HepG2 (cell line): ENCODE results near the gene PLCXD1. TPM values are rescaled to one million over a fixed set of nuclear protein-coding genes. Genes with fewer than 3 reads are reported as not detected.

Experiments
- ARHGAP35 ChIP-seq: sonication (generic); formaldehyde crosslinking; IDR thresholded peaks from 2 replicates; pipeline ENCODE4 v1.9.0; 2022; ENCODE audit warnings: mild to moderate bottlenecking, inconsistent platforms, moderate library complexity, missing genetic modification reagents, borderline replicate concordance
- ASH2L ChIP-seq: fragments of 300-600, 200-600 bp; sonication (generic); IDR thresholded peaks from 2 replicates; pipeline ENCODE4 v1.7.0; 2017; ENCODE audit warnings: low read depth, mild to moderate bottlenecking, moderate library complexity, mixed read lengths, low read length; ENCODE audit not compliant: insufficient read length
- BRD4 ChIP-seq: sonication (generic); formaldehyde crosslinking; IDR thresholded peaks from 2 replicates; pipeline ENCODE4 v1.4.0; 2020; ENCODE audit warnings: missing genetic modification reagents
- CHD4 ChIP-seq: fragments of 200-600 bp; sonication (generic); IDR thresholded peaks from 2 replicates; pipeline ENCODE4 v1.7.0; 2017; ENCODE audit warnings: mild to moderate bottlenecking, low read length, borderline replicate concordance
- FOSL1 ChIP-seq: sonication (generic); formaldehyde crosslinking; IDR thresholded peaks from 2 replicates; pipeline ENCODE4 v1.9.0; 2021; ENCODE audit warnings: missing genetic modification reagents, borderline replicate concordance
- GATA4 ChIP-seq: sonication (generic); IDR thresholded peaks from 2 replicates; pipeline ENCODE4 v1.6.1; 2016; ENCODE audit warnings: antibody characterized with exemption, low read depth, borderline replicate concordance
- HNF4A ChIP-seq: sonication (generic); formaldehyde crosslinking; IDR thresholded peaks from 2 replicates; pipeline ENCODE4 v1.4.0; 2020; ENCODE audit warnings: missing genetic modification reagents
- PRDM4 ChIP-seq: sonication (generic); formaldehyde crosslinking; IDR thresholded peaks from 2 replicates; pipeline ENCODE4 v1.9.0; 2021; ENCODE audit warnings: missing genetic modification reagents, borderline replicate concordance
- PRPF4 ChIP-seq: fragments of 200-400 bp; formaldehyde crosslinking; IDR thresholded peaks from 2 replicates; pipeline ENCODE4 v1.6.1; 2016; ENCODE audit warnings: low read length, low read depth; ENCODE audit not compliant: poor library complexity, severe bottlenecking
- PTBP1 ChIP-seq: fragments of 200-400 bp; formaldehyde crosslinking; IDR thresholded peaks from 2 replicates; pipeline ENCODE4 v1.6.1; 2018; ENCODE audit warnings: low read length, low read depth; ENCODE audit not compliant: poor library complexity, severe bottlenecking
- RAD51 ChIP-seq: fragments of 450-650 bp; IDR thresholded peaks from 2 replicates; pipeline ENCODE4 v1.6.1; 2016; ENCODE audit warnings: borderline replicate concordance
- RBFOX2 ChIP-seq: fragments of 200-400 bp; formaldehyde crosslinking; IDR thresholded peaks from 2 replicates; pipeline ENCODE4 v1.6.1; 2017; ENCODE audit warnings: low read depth, mild to moderate bottlenecking, low read length
- SMC3 ChIP-seq: IDR thresholded peaks from 2 replicates; pipeline ENCODE4 v1.6.1; 2011; ENCODE audit warnings: low read length, improper control_type of control experiment
- THYN1 ChIP-seq: sonication (generic); formaldehyde crosslinking; IDR thresholded peaks from 2 replicates; pipeline ENCODE4 v1.8.1; 2023; ENCODE audit warnings: low read depth, mild to moderate bottlenecking, moderate library complexity, missing genetic modification reagents, borderline replicate concordance
- ZBTB14 ChIP-seq: sonication (generic); formaldehyde crosslinking; IDR thresholded peaks from 2 replicates; pipeline ENCODE4 v1.4.0; 2020; ENCODE audit warnings: missing genetic modification reagents
- ZFAT ChIP-seq: sonication (generic); formaldehyde crosslinking; conservative IDR thresholded peaks from 2 replicates; pipeline ENCODE4 v1.8.1; 2023; ENCODE audit warnings: missing genetic modification reagents, inconsistent platforms
- ZMYM2 ChIP-seq: sonication (generic); formaldehyde crosslinking; IDR thresholded peaks from 2 replicates; pipeline ENCODE4 v1.8.0; 2022; ENCODE audit warnings: mild to moderate bottlenecking, missing genetic modification reagents
- ZNF24 ChIP-seq: fragments of 450-650 bp; IDR thresholded peaks from 2 replicates; pipeline ENCODE4 v1.6.1; 2017; ENCODE audit warnings: antibody characterized with exemption, mild to moderate bottlenecking
- ZNF343 ChIP-seq: sonication (generic); formaldehyde crosslinking; IDR thresholded peaks from 2 replicates; pipeline ENCODE4 v1.4.0; 2020; ENCODE audit warnings: mild to moderate bottlenecking, missing genetic modification reagents
- ZNF614 ChIP-seq: IDR thresholded peaks from 2 replicates; pipeline ENCODE4 v1.6.1; 2018; ENCODE audit warnings: missing biosample characterization, missing genetic modification reagents, inconsistent platforms, borderline replicate concordance
- ZNF619 ChIP-seq: sonication (generic); formaldehyde crosslinking; IDR thresholded peaks from 2 replicates; pipeline ENCODE4 v1.4.0; 2020; ENCODE audit warnings: mild to moderate bottlenecking, missing genetic modification reagents
- ZNF713 ChIP-seq: sonication (generic); formaldehyde crosslinking; IDR thresholded peaks from 2 replicates; pipeline ENCODE4 v1.4.0; 2020; ENCODE audit warnings: mild to moderate bottlenecking, missing genetic modification reagents
- ZNF773 ChIP-seq: sonication (generic); formaldehyde crosslinking; IDR thresholded peaks from 2 replicates; pipeline ENCODE4 v1.4.0; 2020; ENCODE audit warnings: missing genetic modification reagents, borderline replicate concordance
- ZNF776 ChIP-seq: sonication (generic); formaldehyde crosslinking; IDR thresholded peaks from 2 replicates; pipeline ENCODE4 v1.4.0; 2020; ENCODE audit warnings: mild to moderate bottlenecking, missing genetic modification reagents
- polyA plus RNA-seq, 8 experiments: library from polyadenylated mRNA; depleted of rRNA in 3 of 8; stranded (reverse) in 7 of 8; unstranded in 1 of 8; fragments of >200 nt; fragmentation: Illumina TruSeq in 4 of 8; extraction: Trizol in 4 of 8; gene quantifications; 2 replicates each; pipeline versions ENCODE4 v1.2.1 to v1.2.3, GENCODE V29; 2011 to 2016; ENCODE audit warnings: low read depth in 4 of 8, missing spikeins in 1 of 8, mixed read lengths in 1 of 8; ENCODE audit not compliant: insufficient read depth in 1 of 8
- total RNA-seq, 5 experiments: library from RNA; depleted of rRNA; stranded (reverse); fragments of >200 nt; fragmentation: Illumina TruSeq; extraction: Trizol; gene quantifications; 2 replicates each; pipeline ENCODE4 v1.2.3, GENCODE V29; 2016; ENCODE audit warnings: low read depth in 1 of 5
- TF ChIP-seq, protein P1 (sequence below): sonication (generic); formaldehyde crosslinking; IDR thresholded peaks from 2 replicates; pipeline ENCODE4 v1.4.0; 2020; ENCODE audit warnings: missing genetic modification reagents, mild to moderate bottlenecking, borderline replicate concordance

Gene PLCXD1
- total and polyA plus RNA-seq, 2 of the 13 experiments (the other 11 are each of a cell fraction or from before 2014, with no cell fraction given) = 87.7 to 153 TPM

GRCh38 chrX:318739-319578 is 37.8 kb downstream of the PLCXD1 start, which contains the start of gene GTPBP6 (continued):
- no peak for TF ChIP-seq BRD4 (CRISPR knock-in tag)
- TF ChIP-seq ASH2L = no peak
- no peak for TF ChIP-seq ZNF619 (CRISPR knock-in tag)
- no peak for TF ChIP-seq ZNF24
- TF ChIP-seq ZNF776 (CRISPR knock-in tag) = peak; percentile 19; the same call in 1 of the 2 replicates
- no peak for TF ChIP-seq GATA4
- no peak for TF ChIP-seq ARHGAP35
- no peak for TF ChIP-seq ZBTB14 (CRISPR knock-in tag)
- TF ChIP-seq ZNF343 (CRISPR knock-in tag) = no peak
- no peak for TF ChIP-seq PTBP1
- TF ChIP-seq HNF4A = no peak
- TF ChIP-seq PRDM4 = no peak
- TF ChIP-seq FOSL1 (CRISPR knock-in tag) = no peak
- TF ChIP-seq, protein P1, sequence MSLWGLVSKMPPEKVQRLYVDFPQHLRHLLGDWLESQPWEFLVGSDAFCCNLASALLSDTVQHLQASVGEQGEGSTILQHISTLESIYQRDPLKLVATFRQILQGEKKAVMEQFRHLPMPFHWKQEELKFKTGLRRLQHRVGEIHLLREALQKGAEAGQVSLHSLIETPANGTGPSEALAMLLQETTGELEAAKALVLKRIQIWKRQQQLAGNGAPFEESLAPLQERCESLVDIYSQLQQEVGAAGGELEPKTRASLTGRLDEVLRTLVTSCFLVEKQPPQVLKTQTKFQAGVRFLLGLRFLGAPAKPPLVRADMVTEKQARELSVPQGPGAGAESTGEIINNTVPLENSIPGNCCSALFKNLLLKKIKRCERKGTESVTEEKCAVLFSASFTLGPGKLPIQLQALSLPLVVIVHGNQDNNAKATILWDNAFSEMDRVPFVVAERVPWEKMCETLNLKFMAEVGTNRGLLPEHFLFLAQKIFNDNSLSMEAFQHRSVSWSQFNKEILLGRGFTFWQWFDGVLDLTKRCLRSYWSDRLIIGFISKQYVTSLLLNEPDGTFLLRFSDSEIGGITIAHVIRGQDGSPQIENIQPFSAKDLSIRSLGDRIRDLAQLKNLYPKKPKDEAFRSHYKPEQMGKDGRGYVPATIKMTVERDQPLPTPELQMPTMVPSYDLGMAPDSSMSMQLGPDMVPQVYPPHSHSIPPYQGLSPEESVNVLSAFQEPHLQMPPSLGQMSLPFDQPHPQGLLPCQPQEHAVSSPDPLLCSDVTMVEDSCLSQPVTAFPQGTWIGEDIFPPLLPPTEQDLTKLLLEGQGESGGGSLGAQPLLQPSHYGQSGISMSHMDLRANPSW = no peak
- peak; percentile 99 for TF ChIP-seq RAD51
- no peak for TF ChIP-seq ZNF773 (CRISPR knock-in tag)
- peak; percentile 89 for TF ChIP-seq RBFOX2
- no peak for TF ChIP-seq ZNF614 (CRISPR knock-in tag)
- no peak for TF ChIP-seq ZMYM2
- TF ChIP-seq THYN1 = no peak
- TF ChIP-seq CHD4 = no peak
- TF ChIP-seq PRPF4 = no peak
- TF ChIP-seq SMC3 = no peak
- TF ChIP-seq ZFAT = no peak
- no peak for TF ChIP-seq ZNF713 (CRISPR knock-in tag)
